ENCODE measurements around the gene DEXI.

Gene DEXI

GRCh38 chr16:10978871-10979446, 36.7 kb upstream of the DEXI start:
- TF ChIP-seq, protein P1, sequence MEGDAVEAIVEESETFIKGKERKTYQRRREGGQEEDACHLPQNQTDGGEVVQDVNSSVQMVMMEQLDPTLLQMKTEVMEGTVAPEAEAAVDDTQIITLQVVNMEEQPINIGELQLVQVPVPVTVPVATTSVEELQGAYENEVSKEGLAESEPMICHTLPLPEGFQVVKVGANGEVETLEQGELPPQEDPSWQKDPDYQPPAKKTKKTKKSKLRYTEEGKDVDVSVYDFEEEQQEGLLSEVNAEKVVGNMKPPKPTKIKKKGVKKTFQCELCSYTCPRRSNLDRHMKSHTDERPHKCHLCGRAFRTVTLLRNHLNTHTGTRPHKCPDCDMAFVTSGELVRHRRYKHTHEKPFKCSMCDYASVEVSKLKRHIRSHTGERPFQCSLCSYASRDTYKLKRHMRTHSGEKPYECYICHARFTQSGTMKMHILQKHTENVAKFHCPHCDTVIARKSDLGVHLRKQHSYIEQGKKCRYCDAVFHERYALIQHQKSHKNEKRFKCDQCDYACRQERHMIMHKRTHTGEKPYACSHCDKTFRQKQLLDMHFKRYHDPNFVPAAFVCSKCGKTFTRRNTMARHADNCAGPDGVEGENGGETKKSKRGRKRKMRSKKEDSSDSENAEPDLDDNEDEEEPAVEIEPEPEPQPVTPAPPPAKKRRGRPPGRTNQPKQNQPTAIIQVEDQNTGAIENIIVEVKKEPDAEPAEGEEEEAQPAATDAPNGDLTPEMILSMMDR (IDR thresholded peaks at IDR 0.05; ENCODE audit: low read depth, low read length) = no peak
- no peak overlapping the region for H3K4me3 ChIP-seq (replicated peaks in 1 of 2; ENCODE audit: low read depth in 2 of 2, low read length in 2 of 2)
- DNase-seq (ENCODE audit: low read depth in 2 of 2) = no peak

DNA sequence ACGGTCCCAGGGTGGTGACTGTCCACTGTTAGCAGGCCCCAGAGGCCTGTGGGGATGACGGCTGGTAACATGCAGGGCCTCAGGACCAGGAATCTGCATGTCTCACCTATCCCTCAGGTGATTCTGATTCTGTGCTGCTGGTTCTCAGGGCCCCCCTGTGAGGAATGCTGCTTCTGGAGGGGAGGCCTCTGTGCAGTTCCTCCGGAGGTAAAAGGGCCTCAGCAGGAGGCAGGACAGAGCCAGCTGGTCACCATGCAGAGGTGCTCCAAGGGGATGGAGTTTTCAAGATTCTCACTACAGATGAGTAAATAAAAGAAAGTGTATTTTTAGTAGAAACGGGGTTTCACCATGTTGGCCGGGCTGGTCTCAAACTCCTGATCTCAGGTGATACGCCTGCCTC, 35.9 kb upstream of the DEXI start:
- H3K4me3 ChIP-seq (replicated peaks in 1 of 2; ENCODE audit: low read depth in 2 of 2, low read length in 2 of 2) = no peak overlapping the region
- DNase-seq (ENCODE audit: low read depth in 2 of 2) = no peak
- TF ChIP-seq, protein P1 (IDR thresholded peaks at IDR 0.05; ENCODE audit: low read depth, low read length) = no peak

DNA sequence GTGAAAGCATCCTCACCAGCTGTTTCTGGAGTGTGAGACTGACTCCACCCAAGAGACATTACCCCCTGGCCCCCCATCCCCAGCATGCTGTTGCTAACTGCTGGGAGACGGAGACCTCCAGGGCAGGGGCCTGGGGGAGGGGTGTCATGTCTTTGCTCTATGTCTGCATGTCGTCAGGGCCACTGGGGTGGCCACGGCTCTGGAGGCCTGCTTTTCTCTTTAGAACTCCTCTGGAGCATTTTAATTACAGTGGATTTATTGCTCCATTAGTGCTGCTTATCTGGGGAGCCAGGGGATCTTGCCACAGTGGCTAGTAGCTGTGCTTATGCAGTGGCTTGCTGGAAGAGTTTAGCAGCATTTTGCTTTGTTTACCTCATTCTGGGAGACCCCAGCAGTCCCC, 34.4 kb upstream of the DEXI start:
- no peak overlapping the region for H3K4me3 ChIP-seq (replicated peaks in 1 of 2; ENCODE audit: low read depth in 2 of 2, low read length in 2 of 2)
- no peak for DNase-seq (ENCODE audit: low read depth in 2 of 2)
- TF ChIP-seq, protein P1 (IDR thresholded peaks at IDR 0.05; ENCODE audit: low read depth, low read length) = no peak

GRCh38 chr16:10972819-10973464, 30.7 kb upstream of the DEXI start:
- no peak for DNase-seq (ENCODE audit: low read depth in 2 of 2)
- H3K4me3 ChIP-seq (replicated peaks in 1 of 2; ENCODE audit: low read depth in 2 of 2, low read length in 2 of 2) = no peak overlapping the region
- TF ChIP-seq, protein P1 (IDR thresholded peaks at IDR 0.05; ENCODE audit: low read depth, low read length) = no peak

GRCh38 chr16:10972108-10972818, 30.0 kb upstream of the DEXI start:
- TF ChIP-seq, protein P1 (IDR thresholded peaks at IDR 0.05; ENCODE audit: low read depth, low read length) = no peak
- no peak for DNase-seq (ENCODE audit: low read depth in 2 of 2)
- no peak overlapping the region for H3K4me3 ChIP-seq (replicated peaks in 1 of 2; ENCODE audit: low read depth in 2 of 2, low read length in 2 of 2)

- DNase-seq (ENCODE audit: low read depth in 2 of 2) = peak; percentile 92 to 95
- no peak overlapping the region for H3K4me3 ChIP-seq (replicated peaks in 1 of 2; ENCODE audit: low read depth in 2 of 2, low read length in 2 of 2)
Measured at GRCh38 chr16:10971560-10971961, 29.3 kb upstream of the DEXI start.

More at GRCh38 chr16:10971560-10971961, 29.3 kb upstream of the DEXI start:
- TF ChIP-seq, protein P1 (IDR thresholded peaks at IDR 0.05; ENCODE audit: low read depth, low read length) = peak; percentile 63

Measured in cardiac fibroblast (primary cell).